ENCODE data around the gene CLEC10A.

The CLEC10A gene

GRCh38 chr17:7025245-7025644 lies 54.8 kb downstream of the CLEC10A start:
- WGBS, 2 experiments, result 74 to 89% methylated on average over 1 of the region's 1 CpG
- Histone ChIP-seq H3K4me3 (ENCODE audit: insufficient read depth, low read depth, low read length) (no peak overlapping the region), H3K4me1 (ENCODE audit: control insufficient read depth, insufficient read depth, low read length) (no peaks in the 10 kb centered on the region), H3K27ac (ENCODE audit: insufficient read depth, low read depth, low read length, poor library complexity, severe bottlenecking) (no peak overlapping the region), H3K27me3 (ENCODE audit: control insufficient read depth, insufficient read depth, low read length, poor library complexity, severe bottlenecking) (peaks cover 46% of the 10 kb centered on the region), H3K9me3 (ENCODE audit: control insufficient read depth, low read length) (no peaks in the 10 kb centered on the region), H3K36me3 (ENCODE audit: control insufficient read depth, insufficient read depth, low read length) (no peaks in the 10 kb centered on the region)

Measured in ectodermal cell (in vitro differentiated cells).